NCI-H526 treated with DMSO at 0.1 percent for 48 hours (cell line): ENCODE measurements around the gene JAGN1.
"Not testable (repeated sequence)": the region's sequence is repeated elsewhere in the genome, so short reads cannot be mapped to it uniquely, and the experiment has no call there.

ENCODE experiments used
- DNase-seq: peaks from one replicate; lab custom pipeline; 2025; lab: John Stamatoyannopoulos, UW

The JAGN1 gene

DNA sequence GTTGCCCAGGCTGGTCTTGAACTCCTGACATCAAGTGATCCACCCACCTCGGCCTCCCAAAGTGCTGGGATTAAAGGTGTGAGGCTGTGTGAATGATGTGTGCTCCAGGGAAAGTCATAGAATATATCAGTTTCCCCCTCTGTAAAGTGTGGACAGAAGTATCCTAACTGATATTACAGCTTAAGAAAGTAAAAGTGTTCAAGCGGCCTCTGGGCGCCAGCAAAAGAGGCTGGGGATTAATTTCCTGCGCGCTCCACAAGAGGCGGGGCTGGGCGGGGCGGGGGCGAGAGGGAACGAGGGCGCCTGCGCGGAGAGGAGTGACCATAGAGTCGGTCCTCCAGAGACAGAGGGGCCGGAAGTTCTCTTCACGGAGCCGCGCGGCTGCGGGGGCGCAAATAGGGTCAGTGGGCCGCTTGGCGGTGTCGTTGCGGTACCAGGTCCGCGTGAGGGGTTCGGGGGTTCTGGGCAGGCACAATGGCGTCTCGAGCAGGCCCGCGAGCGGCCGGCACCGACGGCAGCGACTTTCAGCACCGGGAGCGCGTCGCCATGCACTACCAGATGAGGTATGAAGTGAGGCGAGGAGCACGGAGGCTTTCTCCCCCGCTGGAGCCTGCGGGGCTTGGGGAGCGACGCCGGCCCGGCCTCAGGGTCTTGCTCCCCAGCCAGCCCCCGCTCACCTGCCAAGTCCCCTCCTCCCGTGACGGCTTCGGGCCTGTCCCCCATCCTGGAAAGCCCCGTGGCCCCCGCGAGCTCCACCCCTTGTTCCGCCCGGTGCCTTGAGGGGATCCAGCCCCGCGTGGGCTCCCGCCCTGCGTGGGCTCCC, at the start of gene JAGN1:
Gene JAGN1, plus strand, starts transcription at position 362 of the 823 bp plus-strand sequence. Its CDS starts 113 bp downstream, at position 475.
- DNase-seq = peak; percentile 45

DNA sequence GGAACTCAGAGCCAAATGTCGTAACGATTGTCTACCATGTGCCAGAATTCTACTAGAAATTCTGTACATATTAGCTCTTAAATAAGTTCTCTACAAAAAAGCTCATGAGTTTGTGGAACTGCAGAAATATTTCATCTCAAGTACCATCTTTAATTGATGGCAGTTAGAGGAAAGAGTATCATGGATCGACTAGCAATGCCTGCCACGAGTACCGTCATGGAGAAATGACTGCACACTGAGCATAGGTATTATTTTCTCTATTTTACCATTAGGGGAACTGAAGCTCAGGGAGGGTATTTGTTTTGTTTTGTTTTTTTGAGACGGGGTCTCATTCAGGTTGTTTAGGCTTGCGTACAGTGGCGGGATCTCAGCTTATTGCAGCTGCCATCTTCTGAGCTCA, 49.4 kb upstream of the JAGN1 start:
- no peak for DNase-seq

- DNase-seq = peak; percentile 84
These were observed 46.5 kb upstream of the JAGN1 start, which contains the start of gene RPUSD3 for GRCh38 chr3:9843715-9844438. RPUSD3 (minus strand) TSS chr3:9844008; CDS start chr3:9843990, 18 bp downstream.

GRCh38 chr3:9846231-9846630, 44.2 kb upstream of the JAGN1 start:
- DNase-seq = no peak

- DNase-seq = no peak
These were observed 43.4 kb upstream of the JAGN1 start for GRCh38 chr3:9846931-9847488.

DNA sequence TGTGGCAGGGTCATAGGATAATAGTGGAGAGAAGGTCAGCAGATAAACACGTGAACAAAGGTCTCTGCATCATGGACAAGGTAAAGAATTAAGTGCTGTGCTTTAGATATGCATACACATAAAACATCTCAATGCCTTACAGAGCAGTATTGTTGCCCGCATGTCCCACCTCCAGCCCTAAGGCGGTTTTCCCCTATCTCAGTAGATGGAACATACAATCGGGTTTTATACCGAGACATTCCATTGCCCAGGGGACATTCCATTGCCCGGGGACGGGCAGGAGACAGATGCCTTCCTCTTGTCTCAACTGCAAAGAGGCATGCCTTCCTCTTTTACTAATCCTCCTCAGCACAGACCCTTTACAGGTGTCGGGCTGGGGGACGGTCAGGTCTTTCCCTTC, 42.5 kb upstream of the JAGN1 start:
- not testable (repeated sequence) for DNase-seq

GRCh38 chr3:9848860-9849259, 41.5 kb upstream of the JAGN1 start:
- not testable (repeated sequence) for DNase-seq

DNA sequence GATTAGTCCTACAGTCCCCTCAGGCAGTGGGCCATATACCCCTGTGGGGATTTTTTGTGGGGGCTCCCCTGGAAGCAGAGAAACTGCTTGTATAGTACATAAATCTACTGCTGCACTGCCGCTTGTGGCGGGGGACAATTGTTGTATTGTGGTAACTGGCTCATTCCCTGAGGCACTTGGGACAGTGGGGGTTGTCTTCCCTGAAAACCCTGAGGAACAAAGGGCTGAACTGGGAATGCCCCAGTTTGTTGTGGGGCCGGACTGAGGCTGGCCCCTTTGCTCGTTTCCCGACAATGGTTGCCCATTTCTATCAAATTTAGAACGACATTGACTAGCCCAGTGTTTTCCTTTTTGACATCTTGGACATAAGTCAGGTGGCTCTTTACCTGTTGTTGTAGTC, 39.0 kb upstream of the JAGN1 start:
- DNase-seq = not testable (repeated sequence)

DNA sequence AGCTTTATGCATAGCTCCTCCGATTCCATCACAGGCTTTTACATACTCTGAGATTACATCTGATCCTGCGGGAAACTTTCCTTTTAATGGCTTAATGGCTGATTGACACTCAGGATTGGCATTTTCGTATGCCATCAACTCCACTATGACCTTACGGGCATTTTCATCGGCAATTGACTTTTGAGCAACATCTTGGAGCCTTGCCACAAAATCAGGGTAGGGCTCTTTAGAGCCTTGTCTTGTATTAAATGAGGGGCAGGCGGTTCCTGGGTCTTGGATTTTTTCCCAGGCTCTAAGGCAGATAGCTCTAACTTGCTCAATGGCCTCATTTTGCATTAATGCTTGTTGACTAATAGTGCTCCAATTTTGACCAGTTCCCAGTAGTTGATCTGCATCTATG, 38.5 kb upstream of the JAGN1 start:
- not testable (repeated sequence) for DNase-seq

DNA sequence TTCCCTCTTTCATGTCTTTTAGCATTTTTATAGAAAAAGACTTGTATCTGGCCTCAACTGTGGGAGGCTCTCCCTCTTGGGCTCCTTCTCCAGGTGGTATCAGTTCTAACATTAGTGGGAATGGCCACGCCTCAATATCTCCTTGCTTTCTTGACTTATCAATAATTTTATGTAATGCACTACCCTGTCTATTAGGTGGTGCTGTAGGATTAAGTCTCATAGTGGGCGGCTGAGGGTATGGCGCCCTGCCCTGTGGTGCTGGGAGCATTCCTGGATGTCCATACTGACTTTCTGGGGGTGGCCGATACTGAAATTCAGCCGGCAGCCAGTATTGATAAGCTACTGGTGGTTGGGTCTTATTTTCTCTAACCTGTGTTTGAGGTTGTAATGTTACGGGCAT, 37.9 kb upstream of the JAGN1 start:
- DNase-seq = no peak

DNA sequence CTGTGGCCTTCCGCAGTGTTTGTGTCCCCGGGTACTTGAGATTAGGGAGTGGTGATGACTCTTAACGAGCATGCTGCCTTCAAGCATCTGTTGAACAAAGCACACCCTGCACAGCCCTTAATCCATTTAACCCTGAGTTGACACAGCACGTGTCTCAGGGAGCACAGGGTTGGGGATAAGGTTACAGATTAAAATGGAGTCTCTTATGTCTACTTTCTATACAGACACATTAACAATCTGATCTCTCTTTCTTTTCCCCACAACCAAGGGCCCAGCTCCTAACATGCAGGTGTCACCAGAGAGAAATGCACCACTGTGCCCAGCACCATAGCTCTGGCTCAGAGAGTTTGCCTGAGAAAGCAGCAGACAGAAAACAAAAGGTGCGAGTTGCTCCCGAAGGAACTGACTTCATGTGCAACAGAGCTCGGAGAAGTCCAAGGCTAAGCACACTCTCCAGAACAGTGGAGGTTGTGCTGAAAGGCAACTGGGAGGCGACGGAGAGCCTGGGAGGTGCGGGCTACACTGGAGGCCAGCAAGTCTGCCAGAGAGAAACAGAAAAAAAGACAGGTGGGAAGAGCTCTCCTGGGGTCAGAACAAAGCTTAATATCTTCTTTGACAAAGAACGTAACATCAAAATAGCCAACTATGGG, 36.0 kb upstream of the JAGN1 start:
- DNase-seq = not testable (repeated sequence)

GRCh38 chr3:9855594-9855993, 34.8 kb upstream of the JAGN1 start:
- no peak for DNase-seq

DNA sequence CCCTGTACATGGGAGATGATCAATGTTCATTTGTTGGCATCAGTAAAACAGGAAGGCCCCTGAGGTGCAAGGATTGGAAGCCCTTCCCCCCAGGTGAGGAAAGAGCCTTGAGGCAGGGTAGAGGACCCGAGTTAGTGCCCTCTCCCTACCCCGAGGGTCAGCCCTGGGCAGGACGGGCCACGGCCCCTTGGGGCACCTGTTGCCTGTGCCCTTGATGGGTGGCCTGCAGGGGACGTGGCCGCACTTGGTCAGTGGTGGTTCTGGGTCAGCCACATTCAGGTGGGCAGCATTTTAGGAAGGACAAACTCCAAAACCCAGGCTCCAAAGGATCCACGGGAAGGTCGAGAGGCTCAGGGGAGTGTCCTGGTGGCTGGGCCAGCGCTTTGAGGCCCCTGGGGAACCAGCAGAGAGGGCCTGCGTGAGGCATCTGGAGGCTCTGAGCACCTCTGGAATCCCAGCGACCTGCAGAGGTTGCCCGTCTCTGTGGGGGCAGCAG, 30.8 kb upstream of the JAGN1 start:
- no peak for DNase-seq

DNA sequence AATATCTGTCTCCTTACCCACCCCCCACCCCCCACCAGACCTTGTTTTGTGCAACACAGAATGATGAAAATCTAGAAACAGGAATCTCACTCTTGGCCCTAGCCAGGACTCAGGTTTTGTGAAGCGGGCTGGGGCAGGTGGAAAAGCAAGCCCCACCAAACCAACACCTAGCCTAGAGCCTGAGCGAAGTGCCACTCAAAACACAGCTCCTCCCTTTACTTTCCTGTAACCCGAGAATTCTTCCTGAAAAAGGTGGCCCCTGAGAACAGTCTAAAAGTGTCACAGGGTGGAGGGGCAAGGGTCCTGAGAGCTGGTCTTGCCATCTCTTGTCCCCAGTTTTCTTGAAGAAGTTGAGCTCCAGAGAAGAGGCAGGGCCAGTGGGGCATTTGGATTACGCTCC, 29.2 kb upstream of the JAGN1 start:
- no peak for DNase-seq

DNA sequence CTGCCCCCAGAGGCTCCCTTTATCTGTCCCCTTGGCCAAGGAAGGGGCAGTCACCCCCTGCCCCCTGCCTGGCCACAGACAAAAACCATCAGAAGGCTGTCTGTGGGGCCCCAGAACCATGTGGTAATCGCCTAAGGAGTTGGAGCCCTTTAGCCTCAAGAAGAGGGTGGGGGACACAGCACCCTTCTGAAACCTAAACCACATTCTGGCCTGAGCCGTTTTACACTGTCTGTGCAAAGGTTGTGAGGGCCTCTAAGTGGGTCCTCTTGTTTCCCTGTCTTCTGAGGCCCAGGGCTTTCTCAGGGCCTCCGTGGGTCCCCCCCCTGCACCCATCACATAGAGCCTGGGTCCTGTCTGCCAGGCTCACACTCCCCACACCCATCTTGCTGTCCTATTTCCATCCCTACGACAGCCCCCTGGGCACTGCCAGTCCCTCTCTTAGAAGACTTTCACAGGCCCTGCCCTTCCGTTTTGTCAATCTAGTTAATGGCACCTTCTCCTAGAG, 28.7 kb upstream of the JAGN1 start:
- DNase-seq = no peak

- no peak for DNase-seq
These were observed 27.9 kb upstream of the JAGN1 start for GRCh38 chr3:9862391-9863057.

- DNase-seq = no peak
These were observed 27.2 kb upstream of the JAGN1 start for GRCh38 chr3:9863058-9863772.

DNA sequence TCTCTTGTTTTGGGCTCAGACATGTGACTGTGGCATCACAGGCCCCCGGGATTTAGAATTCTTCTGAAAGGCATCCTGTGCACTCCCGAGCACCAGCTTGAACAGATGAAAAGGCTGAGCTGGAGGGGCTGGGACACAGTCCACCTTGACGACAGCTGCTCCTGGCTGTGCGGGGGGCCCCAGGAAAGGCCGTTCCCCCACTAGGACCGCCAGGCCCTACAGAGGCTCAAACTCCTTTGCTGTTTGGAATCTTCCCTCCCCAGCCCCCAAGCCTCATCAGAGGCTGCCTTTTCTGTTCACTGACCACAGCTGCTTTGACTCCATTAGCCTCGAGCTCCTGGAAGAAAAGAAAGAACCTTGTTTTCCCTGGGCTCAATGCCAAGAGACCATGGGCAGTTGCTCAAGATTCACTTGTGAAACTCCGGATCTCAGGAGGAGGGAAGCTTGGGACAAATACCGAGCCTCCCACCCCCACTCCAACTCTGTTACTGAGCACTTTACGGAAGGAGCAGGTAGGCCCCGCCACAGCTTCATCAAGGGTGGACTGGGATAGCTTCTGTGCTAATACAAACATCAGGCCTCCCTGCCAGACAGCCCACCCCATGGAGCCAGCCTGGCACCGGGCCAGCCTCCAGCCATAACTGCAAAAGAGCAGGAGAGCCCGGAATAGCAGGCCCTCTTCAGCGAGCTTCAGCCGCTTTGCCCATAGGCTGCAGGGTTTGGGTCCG, 26.0 kb upstream of the JAGN1 start:
- DNase-seq = no peak

- DNase-seq = not testable (repeated sequence)
These were observed 25.2 kb upstream of the JAGN1 start for GRCh38 chr3:9865125-9865637.

DNA sequence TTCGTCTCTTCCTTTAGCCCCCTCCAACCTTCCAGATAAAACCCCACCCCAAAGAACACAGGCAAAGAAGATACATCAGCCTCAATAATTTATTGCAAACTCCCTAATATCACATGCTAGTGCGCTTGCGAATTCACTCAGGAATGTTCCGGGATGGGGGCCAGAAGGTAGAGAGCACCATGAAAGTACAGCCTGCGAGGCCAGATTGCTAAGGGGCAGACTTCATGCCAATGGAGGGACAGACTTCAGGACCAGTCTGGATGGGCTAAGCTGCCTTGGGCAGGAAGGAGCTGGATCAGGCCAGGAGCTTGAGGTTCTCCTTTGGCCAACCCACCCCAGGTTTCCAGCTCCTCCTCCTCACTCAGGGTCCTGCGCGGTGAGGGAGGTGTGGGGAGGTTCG, 23.8 kb upstream of the JAGN1 start:
- DNase-seq = no peak
